ENCODE data around the gene RNMT.
"Not testable (repeated sequence)": the region's sequence is repeated elsewhere in the genome, so short reads cannot be mapped to it uniquely, and the experiment has no call there.

RNMT gene

DNA sequence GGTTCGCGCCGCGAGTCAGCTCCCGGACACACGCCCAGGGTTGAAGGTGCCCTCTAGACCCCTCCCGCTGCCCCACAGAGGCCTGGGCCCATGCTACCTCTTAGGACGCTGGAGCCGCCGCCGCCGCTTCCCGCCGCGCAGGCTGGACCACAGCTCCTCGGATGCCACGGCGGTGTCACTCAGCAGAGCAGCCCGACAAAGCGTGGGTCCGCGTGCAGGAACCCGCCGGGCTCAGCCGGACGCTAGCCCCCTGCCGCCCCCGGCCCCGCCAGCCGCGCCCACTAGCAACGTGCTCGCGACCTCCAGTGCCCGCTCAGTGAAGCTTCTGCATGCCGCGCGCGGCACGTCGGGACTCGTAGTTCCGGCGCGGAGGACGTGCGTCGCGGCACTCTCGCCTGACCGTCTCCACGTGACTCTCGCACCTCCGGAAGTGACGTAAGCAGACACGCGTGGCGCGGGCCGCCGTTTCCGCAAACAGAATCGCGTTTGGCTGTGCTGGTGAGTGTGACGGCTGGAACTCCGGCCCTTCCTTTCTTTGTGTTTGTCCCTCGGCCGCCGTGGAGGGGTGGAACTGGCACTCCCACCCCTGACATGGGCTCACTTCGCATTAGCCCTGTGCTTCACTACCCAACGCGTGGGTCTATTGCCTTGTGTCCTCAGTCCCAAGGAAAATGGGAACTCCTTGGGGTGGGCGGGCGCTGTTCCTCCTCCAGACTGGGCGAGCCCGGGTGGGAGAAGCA lies at the start of gene RNMT, which contains the start of gene FAM210A:
Gene RNMT, plus strand, starts transcription at position 442 of the 740 bp plus-strand sequence. CDS start 4,845 bp downstream, outside the sequence.
Gene FAM210A, minus strand, starts transcription at position 327 of the 740 bp plus-strand sequence. CDS start 44,481 bp downstream, outside the sequence.
- DNase-seq: peak; percentile 99

DNA sequence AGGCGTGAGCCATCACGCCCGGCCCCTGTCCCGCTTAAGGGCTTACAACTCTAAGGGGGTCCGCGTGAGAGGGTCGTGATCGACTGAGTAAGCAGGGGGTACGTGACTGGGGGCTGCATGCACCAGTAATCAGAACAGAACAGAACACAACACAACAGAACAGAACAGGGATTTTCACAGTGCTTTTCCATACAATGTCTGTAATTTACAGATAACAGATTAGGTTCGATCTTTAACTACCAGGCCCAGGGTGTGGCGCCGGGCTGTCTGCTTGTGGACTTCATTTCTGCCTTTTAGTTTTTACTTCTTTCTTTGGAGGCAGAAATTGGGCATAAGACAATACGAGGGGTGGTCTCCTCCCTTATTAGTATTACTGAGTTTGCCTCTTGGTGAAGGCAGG lies 49.1 kb upstream of the RNMT start:
- DNase-seq: not testable (repeated sequence)

DNA sequence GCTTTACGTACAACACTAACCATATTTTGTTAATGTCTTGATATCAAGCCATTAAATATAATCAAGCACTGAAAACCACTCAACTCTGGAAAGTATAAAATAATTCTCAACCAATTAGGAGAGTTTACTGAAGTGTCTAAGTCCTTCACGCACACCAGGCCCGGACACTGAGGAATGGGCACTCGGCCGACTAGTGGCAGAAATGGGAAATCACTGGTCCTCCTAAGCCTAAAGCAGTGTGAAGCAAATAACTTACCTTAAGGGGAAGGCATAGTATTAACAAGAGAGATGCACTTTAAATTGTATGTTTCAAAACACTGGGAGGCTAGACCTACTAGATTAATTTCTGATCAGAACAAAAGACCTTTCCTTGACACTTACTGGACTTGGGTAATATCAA lies 45.9 kb upstream of the RNMT start:
- DNase-seq: peak; percentile 39

DNA sequence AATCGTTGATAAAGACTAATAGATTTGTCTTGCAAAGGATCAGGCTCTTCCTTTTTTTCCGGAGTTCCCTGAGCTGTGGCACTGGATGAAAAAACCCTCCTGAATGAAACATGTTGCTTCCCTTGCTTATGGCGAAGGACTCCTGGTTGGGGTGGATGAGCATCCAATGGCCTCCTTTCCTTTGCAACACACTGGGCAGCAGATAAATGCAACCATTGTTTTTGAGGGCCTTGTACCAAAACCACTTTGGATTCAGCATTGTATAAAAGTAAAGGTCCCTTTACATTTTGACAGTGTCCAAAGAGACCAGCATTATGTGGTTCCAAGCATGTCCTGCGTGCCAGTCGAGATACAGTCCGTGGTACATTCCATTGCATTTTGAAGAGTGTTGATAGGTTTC lies 44.8 kb upstream of the RNMT start:
- DNase-seq: no peak

DNA sequence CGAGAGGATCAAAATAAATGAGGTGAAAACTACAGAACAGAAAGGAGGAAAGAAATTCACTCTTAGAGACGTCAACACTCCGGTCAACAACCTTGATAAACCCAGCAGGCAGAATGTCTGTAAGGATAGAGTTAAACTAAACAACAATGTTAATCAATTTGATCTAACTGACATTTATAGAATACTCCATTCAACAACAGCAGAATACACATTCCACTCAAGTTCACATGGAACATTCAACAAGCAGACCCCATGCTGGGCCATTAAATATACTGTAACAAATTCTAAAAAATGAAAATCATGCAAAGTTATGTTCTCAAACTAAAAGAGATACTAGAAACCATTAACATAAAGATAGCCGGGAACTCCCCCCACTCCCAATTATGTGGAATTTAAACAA lies 41.9 kb upstream of the RNMT start:
- DNase-seq: no peak

DNA sequence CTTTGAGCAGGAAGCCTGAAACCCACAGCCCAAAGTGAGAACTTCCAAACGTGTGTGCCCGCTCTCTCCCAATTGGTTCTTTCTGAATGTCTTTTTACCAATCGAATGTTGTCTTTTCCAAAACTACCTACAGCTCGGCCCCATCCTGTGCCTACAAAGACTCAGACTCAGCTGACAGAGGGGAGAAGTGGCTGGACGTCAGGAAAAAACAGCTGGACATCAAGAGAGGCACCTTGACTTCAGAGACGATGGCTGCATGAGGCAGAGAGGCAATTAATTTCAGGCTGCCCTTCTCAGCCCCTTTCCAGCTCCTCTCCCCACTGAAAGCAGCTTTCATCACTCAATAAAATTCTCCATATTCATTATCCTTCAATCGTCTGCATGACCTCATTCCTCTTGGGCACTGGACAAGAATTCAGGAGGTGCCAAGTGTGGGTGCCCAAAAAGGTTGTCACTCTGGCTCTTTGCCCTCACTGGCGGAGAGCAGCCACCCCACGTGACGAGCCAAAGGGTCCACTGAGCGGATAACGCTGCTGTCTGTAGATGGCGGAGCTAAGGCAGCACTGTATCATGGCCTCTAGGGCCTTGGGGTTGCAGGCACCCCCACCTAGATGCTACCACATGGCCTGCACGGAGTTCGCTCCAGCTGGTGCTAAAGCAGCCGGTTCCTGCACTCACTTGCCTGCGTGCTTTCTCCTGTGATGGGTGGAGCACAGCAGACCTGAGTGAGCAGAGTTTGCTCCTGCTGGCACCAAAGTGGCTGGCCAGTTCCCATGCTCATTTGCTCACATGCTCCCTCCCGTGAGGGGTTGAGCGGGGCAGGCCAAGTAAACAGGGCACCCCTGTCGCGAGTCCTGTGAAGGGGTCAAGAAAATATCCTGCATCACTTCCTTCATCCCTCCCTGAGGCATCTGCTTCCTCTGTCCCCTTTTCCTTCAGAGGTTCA lies 38.0 kb upstream of the RNMT start:
- DNase-seq: no peak

DNA sequence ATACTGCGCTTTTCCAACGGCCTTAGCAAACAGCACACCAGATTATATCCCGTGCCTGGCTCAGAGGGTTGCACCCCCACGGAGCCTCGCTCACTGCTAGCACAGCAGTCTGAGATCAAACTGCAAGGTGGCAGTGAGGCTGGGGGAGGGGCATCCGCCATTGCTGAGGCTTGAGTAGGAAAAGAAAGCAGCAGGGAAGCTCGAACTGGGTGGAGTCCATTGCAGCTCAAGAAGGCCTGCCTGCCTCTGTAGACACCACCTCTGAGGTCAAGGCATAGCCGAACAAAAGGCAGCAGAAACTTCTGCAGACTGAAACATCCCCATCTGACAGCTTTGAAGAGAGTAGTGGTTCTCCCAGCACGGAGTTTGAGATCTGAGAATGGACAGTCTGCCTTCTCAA lies 36.4 kb upstream of the RNMT start:
- not testable (repeated sequence) for DNase-seq

DNA sequence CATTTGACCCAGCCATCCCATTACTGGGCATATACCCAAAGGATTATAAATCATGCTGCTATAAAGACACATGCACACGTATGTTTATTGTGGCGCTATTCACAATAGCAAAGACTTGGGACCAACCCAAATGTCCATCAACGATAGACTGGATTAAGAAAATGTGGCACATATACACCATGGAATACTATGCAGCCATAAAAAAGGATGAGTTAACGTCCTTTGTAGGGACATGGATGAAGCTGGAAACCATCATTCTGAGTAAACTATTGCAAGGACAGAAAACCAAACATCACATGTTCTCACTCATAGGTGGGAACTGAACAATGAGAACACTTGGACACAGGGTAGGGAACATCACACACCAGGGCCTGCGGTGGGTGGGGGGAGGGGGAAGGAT lies 31.1 kb upstream of the RNMT start:
- not testable (repeated sequence) for DNase-seq

DNA sequence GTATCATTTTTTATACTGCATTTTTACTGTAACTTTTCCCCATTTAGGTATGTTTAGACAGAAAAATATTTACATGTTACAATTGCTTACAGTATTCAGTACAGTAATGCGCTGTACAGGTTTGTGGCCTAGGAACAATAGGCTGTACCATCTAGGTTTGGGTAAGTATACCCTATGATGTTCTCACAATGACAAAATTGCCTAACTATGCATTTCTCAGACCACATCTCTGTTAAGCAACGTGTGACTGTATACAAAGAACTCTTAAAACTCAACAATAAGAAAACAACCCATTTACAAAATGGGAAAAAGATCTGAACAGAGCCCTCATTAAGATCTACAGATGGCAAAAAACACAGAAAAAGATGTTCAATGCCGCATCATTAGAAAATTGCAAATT lies 29.5 kb upstream of the RNMT start:
- no peak for DNase-seq

DNA sequence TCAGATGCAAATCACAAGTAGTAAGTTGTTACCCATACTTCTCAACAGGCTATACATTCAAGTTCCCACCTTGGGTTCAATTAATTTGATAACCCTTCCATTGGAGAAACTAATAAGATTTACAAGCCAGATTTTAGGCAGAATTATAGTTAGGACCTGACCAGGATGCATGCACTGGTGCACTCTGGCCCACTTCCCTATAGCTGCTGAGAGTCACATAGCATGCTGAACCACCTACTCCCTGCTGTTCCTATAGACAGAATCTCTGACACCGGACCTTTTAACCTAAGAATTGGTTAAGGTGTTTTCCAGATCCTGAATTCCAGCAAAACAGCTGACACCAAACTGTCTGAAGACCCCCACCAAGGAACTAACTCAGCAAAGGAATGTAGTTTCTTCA lies 26.3 kb upstream of the RNMT start:
- DNase-seq: no peak

DNA sequence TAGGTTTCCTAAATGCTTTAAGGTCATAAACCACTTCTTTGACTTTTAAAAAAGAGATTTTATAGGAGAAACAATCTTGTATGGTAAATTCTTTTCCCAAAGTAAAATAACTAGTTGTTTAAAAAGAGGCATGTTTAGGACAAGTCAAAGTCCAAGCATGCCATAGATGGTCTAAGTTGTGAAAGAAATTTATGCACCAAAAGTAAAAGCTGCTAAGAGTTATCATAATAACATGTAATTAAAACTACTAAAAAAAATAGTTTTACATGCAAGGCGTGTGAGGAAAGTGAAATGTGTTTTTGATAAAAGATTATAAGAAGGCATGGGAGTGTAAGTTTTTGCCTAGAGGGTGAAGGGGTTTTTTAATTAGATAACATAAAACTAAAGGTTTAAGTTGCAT lies 22.6 kb upstream of the RNMT start:
- DNase-seq: peak; percentile 6

DNA sequence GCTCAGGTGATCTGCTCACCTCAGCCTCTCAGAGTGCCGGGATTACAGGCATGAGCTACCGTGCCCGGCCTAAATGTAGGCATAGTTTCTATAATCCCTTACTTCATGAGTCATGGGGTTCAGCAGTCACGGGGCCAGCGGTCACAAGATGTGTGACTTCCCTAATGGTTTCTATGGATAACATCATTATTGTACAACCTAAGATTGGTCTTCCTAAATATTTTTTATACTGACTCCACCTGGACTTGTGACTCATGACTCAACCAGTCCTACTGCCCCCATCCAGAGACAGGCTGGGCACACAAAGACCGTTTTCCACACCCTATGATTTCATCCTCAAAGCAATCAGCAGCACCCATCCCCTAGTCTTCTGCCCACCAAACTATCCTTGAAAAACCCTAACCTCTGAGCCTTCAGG lies 16.1 kb upstream of the RNMT start:
- no peak for DNase-seq

DNA sequence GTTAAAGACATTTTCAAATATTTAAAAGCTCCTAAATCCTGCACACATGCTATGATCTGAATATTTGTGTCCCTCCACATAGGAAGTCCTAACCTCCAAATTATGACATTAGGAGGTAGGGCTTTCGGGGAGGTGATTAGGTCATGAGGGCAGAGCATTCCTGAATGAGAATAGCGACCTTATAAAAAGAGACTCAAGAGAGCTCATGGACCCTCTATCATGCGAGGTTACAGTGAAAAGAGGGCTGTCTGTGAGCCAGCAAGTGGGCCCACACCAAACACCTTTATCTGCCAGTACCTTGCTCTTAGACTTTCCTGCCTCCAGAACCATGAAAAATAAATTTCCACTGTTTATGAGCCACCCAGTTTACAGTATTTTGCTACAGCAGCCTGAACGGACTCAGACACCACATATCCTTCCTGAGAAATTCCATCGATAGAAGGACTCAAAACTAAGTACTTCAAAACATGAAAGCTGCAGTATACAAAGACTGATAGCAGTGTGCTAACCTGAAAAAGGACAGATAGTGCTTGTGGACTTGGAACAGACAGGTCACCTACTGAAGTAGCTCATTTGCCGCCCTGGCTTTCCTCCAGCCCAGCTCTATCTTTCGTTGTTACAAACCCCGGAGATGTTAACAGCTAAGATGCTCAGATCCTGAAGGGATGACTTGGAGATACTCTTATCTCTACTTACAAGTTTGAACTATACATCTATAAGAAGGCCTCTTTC lies 13.9 kb upstream of the RNMT start:
- no peak for DNase-seq

DNA sequence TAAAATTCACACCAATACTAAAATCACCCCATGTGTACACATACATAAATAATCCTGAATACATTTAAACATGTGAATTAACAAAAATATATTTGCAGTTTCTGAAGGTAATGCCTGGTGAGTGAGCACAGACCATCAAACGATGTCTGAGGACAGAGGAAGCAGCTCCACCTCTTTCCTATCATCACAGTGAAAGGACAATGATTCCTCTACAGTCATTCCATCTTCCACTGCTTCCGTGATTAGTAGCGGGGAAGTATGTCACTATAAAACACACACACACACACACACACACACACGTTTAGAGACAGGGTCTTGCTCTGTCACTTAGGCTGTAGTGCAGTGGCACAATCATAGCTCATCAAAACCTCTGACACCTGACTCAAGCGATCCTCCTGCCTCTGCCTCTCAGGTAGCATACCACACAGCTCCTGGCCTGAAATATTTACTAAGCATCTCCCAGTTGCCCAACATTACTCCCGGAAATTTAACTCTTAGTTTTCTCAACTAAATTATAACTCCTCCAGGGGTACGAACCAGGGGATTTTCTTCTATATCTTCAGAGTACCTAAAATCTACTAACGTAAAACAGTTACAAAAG lies 12.9 kb upstream of the RNMT start:
- DNase-seq: no peak

DNA sequence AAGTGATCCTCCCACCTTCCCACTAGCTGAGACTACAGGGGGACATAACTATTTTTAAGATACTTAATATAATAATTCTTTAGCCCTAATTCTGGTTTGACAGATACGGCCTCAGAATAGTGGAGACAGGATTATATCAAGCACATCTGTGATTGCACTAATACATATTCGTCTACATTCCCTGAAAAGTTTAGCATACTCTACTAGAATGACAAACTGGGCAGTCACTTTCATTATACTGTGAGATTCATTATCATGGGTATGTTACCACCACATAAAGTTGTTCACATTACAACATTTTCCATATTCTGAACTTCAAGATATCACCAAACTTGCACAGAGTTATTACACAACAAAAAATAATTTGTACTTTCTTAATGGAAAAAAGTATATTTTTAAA lies 11.1 kb upstream of the RNMT start:
- DNase-seq: no peak

DNA sequence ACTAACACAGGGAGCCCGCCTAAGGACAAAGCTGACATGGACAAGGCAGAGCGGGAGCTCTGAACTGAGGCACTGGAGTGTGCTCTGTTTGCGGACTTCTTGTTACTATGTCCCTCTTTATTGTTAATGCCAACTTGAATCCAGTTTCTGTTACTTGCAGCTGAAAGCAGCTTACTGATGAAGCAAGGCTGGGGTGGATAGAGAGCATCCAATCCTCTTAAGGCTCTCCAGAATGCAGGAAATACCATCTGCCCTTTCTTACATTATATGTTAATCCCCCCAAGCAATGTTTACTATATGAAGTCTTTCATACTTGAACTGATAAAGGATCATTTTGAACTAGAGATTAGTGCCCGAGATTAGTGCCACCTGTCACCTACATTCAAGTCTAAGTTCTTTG lies 9.6 kb upstream of the RNMT start:
- no peak for DNase-seq

DNA sequence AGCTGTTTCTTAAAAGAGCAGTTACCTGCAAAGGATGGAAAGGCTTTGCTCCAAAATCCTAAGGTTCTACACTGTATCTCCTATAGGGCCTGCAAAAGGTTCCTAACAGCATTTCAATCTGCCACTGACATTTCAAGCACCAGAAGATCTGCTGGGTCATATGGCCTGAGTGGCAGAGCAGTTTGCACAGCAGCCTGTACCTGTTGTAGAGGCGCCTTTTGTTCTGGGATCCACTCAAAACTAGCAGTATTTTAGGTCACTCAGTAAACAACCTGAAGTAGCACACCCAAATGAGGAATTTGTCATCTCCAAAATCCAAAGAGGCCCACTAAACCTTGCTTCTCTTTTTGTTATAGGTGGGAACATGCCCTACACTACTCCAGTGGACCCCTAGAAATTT lies 6.3 kb upstream of the RNMT start:
- no peak for DNase-seq

DNA sequence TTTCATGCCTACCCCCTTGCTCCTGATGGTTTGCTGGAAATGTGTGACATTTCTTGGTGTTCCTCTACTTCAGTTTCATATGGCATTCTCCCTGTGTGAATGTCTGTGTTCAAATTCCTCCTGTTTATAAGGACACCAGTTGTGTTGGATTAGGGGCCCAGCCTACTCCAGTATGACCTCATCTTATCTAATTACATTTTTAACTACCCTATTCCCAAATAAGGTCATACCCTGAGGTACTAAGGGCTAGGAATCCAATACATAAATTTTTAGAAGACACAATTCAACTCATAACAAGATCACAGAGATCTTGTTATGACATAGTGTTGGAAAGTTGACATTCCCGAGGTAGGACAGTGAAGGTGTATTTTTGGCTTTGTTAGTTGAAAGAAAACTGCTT lies 5.6 kb upstream of the RNMT start:
- DNase-seq: no peak

DNA sequence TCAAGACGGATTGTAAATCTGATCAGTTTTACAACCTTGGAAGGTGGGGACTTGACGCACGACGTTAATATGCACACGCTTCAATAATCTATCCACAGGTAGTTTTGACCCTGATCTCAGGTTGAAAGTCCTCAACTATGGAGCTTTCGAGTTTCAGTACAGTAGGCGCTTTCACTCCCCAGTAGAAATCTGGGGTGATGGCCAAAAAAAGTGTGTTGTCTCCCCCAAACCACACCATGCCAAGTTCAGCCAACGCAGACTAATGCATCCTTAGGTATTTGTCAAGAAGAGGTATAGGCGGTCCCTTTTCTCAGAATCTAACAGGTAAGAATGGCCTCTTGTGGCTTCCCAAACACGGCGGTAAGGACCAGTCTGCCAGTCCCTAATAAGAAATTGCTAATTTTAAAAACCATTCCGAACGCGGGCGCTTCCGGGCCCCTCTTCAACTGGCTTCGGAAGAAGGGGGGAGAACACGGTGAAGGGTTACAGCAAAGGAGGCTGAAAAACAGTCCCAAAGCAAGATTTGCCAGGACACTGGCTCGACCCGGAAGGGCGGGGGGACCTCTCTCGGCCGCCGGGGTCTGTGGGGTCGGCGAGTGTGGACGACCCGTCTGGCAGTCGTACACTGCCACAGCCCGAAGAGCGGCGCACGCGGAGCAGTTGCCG lies 774 bp upstream of the RNMT start:
- DNase-seq: peak; percentile 51

DNA sequence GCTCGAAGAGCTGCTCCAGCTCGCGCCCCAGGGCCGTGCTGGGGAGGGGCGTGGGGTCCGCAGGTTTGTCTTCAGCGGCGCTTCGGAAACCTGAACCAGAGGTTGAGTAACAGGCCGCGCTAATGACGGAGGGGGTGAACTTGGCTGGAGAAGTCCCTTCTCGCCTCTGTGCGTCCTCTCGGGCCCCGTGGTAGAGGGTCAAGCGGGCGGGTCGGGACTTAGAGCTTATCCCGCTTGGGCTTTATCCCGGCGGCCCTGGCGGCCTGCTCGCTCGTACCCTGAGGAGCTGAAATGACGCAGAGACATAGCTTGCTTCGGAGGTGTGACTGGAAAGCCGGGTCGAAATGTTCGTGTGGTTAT lies 479 bp downstream of the RNMT start:
- peak; percentile 48 for DNase-seq

DNA sequence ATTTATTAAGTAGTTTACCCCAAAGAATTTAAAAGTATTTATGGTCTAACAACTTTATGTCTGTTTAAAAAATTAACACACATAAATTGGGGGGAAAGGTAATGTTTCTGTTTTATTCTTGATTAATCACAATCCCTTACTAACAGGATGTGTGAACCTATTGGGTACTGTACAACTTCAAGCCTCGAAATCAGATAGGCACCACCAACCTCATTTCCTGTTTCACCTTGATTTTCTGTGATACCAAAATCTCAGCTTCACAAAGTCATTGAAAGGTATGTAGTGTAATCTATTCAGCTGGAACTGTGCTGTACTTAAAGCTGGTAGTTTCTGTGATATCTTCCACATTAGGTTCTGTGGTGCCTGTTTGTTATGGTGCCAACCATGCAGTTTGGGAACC lies 4.0 kb downstream of the RNMT start:
- DNase-seq: no peak

DNA sequence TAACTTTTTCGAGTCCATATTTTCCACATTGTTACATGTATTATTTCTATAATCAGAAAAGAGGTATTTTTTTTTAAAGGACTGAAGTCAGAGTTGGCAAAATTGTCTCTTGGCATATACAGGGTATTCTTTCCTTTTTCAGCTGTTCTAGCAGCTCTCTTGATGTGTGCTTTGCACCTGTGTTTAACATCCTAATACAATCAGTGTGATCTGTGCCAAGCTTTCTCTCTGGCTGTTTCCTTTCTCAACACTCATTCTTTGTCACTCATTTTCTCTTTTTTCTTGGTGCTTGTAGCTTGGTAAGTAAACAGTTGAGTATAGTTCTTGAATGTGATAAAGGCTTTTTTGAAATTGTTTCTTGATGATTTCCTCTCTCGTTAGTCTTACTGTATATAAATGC lies 9.2 kb downstream of the RNMT start:
- no peak for DNase-seq
